ENCODE results near the gene PARVB. TPM values are rescaled to one million over a fixed set of nuclear protein-coding genes. Genes with fewer than 3 reads are reported as not detected.

PARVB gene
- total RNA-seq, 2 experiments from 2014 or later, result 42.7 to 45.9 TPM

DNA sequence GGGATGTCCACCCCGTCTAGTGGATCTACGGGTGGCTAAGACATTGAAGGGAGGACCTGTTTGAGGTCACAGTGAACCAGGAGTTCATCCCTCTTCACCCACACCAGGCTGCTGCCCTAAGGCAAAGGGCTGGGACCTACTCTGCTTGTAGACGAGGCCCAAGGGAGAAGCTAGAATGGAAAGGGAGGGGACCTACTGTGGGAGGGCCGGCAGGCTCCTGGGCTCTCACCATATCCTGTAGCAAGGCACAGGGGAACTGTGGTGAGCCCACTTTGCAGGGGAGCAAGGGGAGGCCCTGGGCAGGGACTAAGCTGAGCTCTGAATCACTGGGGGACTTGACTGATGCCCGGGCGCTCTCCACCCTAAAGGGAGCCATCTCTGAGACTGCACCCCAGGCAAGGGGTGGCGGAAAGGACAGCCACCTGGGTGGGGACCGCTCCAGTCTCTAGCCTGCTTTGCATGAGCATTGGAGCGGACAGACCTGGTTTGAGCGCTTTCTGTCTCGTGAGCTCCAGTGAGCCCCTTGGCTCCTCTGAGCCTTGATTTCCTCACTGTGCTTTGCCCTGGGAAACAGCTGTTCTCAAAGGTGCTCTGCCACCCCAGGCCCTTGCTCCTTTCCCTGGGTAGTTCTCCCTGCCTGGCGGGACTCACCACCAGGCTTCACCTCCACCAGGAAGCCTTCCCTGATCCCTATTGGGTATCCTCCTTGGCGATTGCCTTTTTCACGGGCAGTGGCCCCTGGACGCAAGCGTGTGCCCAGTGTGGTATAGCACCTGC is 180.8 kb downstream of the PARVB start:
- intact Hi-C loops (cut with DNase I, micrococcal nuclease), result no loop called here
- no peak for ATAC-seq
- Mint-ChIP-seq H3K9me3 (ENCODE audit: low read depth) (peaks cover 9% of the 10 kb centered on the region), H3K36me3 (ENCODE audit: low read depth) (peaks cover 22% of the 10 kb centered on the region), H3K4me1 (no peaks in the 10 kb centered on the region), H3K27me3 (no peaks in the 10 kb centered on the region), H3K4me3 (no peak overlapping the region), H3K27ac (no peak overlapping the region)
- POLR2A ChIA-PET, result no interaction called here
- CTCF ChIA-PET, result no interaction called here
- DNase-seq, result no peak

DNA sequence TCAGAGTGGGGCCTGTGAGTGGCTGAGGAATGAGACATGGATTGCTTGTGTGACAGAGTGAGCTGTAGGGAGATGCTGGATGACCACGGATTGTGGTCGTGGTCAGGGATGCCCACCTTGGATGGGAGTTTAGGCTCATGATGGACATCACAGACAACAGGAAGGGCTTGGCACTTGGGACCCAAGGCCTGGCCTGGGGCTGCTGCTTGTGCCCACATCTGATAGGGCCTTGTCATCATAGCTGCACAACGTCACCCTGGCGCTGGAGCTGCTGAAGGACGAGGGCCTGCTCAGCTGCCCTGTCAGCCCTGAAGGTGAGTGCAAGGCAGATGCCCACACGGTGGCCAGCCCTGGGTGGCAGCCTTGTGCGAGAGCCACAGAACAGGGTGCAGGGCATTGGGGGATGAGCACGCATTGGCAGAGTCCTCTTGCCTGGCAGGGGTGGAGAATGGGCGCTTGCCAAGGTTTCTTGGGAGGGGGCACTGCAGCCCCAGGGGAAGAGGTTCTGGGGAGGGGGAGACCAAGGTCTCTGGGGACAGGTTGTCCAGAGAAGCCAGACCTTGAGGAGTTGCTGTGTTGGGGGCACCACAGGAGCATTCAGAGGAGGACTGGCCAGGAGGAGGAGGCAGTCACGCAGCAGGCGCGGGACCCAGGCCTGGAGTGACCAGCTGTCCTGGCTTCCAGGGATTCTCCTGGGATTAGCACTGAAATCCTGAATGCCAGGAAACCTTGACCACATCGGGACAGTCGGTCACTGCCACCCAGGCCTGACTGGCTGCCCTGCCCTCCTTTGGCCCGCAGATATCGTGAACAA is 181.6 kb downstream of the PARVB start:
- no peak overlapping the region for H3K27ac Mint-ChIP-seq

DNA sequence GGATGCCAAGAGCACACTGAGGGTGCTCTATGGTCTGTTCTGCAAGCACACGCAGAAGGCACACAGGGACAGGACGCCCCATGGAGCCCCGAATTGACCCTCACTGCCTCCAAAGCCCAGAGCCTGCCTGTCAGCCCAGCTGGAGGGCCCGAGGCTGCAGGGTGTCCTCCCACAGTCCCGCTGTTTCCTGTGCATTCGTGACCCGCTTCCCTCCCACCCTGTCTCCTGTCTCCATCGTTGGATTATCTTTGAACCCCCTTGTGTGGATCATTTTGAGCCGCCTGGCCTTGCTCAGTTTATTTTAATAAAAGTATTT is 182.2 kb downstream of the PARVB start:
- Mint-ChIP-seq H3K9me3 (ENCODE audit: low read depth) (peaks cover 12% of the 10 kb centered on the region), H3K36me3 (ENCODE audit: low read depth) (peaks cover 24% of the 10 kb centered on the region), H3K4me3 (no peak overlapping the region), H3K27ac (no peak overlapping the region), H3K27me3 (no peaks in the 10 kb centered on the region), H3K4me1 (no peaks in the 10 kb centered on the region)
- intact Hi-C loops (cut with DNase I, micrococcal nuclease), result no loop called here
- ATAC-seq, result no peak
- CTCF ChIA-PET, result no interaction called here
- no peak for DNase-seq
- POLR2A ChIA-PET, result no interaction called here

More for the DNA sequence above, 181.6 kb downstream of the PARVB start:
- H3K4me1 Mint-ChIP-seq, result no peaks in the 10 kb centered on the region
- peaks cover 12% of the 10 kb centered on the region for H3K9me3 Mint-ChIP-seq (ENCODE audit: low read depth)
- intact Hi-C loops (cut with DNase I, micrococcal nuclease), result no loop called here
- ChIA-PET CTCF (no interaction called here), POLR2A (no interaction called here)
- no peak for ATAC-seq
- no peak overlapping the region for H3K4me3 Mint-ChIP-seq
- DNase-seq, result no peak
- H3K36me3 Mint-ChIP-seq (ENCODE audit: low read depth), result peaks cover 24% of the 10 kb centered on the region
- no peaks in the 10 kb centered on the region for H3K27me3 Mint-ChIP-seq

DNA sequence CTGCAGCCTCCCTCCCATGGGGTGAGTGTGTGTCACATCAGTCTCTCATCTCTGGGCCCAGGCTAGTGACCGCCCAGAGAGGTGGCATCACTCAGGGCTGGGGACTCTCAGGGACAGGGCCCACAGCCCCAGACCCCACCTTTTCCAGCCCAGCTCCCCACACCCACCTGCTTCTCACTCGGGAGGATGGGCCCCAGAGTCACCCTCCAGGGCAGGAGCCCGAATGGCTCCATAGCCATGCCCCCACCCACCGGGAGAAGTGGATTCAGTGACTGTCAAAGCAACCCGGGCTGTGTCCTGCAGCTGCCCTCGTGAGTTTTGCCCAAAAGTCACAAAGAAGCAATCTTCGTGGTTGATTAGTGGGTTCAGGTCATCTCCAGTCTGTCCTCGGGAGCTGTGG is 182.6 kb downstream of the PARVB start:
- no peaks in the 10 kb centered on the region for H3K27me3 Mint-ChIP-seq
- H3K4me3 Mint-ChIP-seq, result no peak overlapping the region
- ChIA-PET POLR2A (no interaction called here), CTCF (no interaction called here)
- DNase-seq (no peak), ATAC-seq (no peak)
- no peak overlapping the region for H3K27ac Mint-ChIP-seq
- peaks cover 12% of the 10 kb centered on the region for H3K9me3 Mint-ChIP-seq (ENCODE audit: low read depth)
- H3K4me1 Mint-ChIP-seq, result no peaks in the 10 kb centered on the region
- H3K36me3 Mint-ChIP-seq (ENCODE audit: low read depth), result peaks cover 24% of the 10 kb centered on the region
- intact Hi-C loops (cut with DNase I, micrococcal nuclease), result no loop called here

DNA sequence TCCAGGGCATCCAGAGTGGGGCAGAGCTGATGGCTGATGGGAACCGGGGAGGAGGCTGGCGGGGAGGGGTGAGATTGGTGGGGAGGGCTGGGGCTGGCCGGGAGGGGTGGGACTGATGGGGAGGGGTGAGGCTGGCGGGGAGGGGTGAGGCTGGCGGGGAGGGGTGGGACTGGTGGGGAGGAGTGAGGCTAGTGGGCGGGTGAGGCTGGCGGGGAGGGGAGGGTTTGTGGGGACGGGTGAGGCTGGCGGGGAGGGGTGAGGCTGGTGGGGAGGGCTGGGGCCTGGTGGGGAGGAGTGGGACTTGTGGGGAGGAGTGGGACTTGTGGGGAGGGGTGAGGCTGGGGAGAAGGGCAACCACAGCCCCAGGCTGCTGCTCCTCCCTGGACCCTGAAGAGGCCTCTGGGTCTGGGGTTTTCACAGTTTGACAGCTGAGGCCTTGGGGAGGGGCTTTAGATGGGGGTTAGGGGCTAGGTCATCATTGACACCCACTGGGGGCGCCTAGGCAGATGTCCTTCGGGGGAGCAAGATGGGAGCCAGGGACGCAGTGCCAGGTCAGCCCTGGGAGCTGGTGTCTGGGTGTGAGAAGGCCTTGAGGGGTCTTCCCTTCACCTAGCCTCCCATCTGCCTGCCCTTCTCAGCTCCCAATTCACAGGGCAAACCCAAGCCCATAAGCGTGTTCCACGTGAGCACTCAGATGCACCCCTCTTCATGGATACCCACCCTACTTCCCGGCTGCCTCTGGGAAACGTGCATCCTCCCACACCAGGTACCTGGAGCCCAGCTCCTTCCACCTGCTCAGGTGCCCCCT is 183.3 kb downstream of the PARVB start:
- H3K9me3 Mint-ChIP-seq (ENCODE audit: low read depth), result peaks cover 12% of the 10 kb centered on the region
- no peaks in the 10 kb centered on the region for H3K4me1 Mint-ChIP-seq
- intact Hi-C loops (cut with DNase I, micrococcal nuclease), result no loop called here
- ChIA-PET POLR2A (no interaction called here), CTCF (no interaction called here)
- DNase-seq, result no peak
- no peak for ATAC-seq
- H3K4me3 Mint-ChIP-seq, result no peak overlapping the region
- H3K36me3 Mint-ChIP-seq (ENCODE audit: low read depth), result peaks cover 24% of the 10 kb centered on the region
- no peaks in the 10 kb centered on the region for H3K27me3 Mint-ChIP-seq
- H3K27ac Mint-ChIP-seq, result no peak overlapping the region

DNA sequence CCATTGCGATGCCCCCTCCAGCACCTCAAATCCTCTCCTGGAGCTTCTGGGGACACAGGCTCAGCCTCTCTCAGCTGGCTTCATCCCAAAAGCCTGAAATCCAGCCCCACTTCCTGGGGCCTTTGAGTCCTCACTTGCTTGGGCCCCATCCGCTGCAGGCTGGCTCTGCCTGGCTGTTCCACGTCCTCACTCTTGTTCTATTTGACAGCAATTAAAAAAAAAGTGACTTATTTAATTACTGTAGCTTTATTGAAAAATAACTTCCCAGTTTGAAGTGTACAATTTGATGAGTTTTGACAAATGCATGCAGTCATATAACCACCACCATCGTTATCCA is 183.8 kb downstream of the PARVB start:
- CTCF ChIA-PET, result no interaction called here
- DNase-seq (no peak), ATAC-seq (no peak)
- Mint-ChIP-seq H3K36me3 (ENCODE audit: low read depth) (peaks cover 18% of the 10 kb centered on the region), H3K27me3 (no peaks in the 10 kb centered on the region), H3K27ac (no peak overlapping the region), H3K4me3 (no peak overlapping the region), H3K9me3 (ENCODE audit: low read depth) (peaks cover 12% of the 10 kb centered on the region), H3K4me1 (no peaks in the 10 kb centered on the region)
- intact Hi-C loops (cut with DNase I, micrococcal nuclease), result no loop called here
- POLR2A ChIA-PET, result no interaction called here

DNA sequence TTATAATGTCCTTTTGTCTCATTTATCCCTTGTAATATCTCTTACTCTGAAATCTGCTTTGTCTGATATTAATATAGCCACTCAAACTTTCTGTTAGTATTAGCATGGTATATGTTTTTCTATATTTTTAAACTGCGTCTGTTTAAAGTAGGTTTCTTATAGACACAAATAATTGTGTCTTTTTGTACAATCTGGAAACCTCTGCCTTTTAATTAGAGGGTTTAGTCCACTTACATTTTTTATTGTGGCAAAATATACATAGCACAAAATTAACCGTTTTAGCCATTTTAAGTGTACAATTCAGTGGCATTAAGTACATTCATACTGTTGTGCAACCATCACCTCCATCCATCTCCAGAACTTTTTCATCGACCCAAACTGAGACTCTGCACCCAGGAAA is 185.2 kb downstream of the PARVB start:
- Mint-ChIP-seq H3K9me3 (ENCODE audit: low read depth) (peaks cover 12% of the 10 kb centered on the region), H3K36me3 (ENCODE audit: low read depth) (peaks cover 17% of the 10 kb centered on the region), H3K4me1 (no peaks in the 10 kb centered on the region), H3K27me3 (no peaks in the 10 kb centered on the region), H3K27ac (no peak overlapping the region), H3K4me3 (no peak overlapping the region)
- ChIA-PET POLR2A (interaction anchor here (0.6 kb wide), 1 partner anchor 416 kb away, joined by 3 read pairs; no protein-coding TSS in a partner anchor), CTCF (no interaction called here)
- intact Hi-C loops (cut with DNase I, micrococcal nuclease), result no loop called here
- ATAC-seq (no peak), DNase-seq (no peak)

DNA sequence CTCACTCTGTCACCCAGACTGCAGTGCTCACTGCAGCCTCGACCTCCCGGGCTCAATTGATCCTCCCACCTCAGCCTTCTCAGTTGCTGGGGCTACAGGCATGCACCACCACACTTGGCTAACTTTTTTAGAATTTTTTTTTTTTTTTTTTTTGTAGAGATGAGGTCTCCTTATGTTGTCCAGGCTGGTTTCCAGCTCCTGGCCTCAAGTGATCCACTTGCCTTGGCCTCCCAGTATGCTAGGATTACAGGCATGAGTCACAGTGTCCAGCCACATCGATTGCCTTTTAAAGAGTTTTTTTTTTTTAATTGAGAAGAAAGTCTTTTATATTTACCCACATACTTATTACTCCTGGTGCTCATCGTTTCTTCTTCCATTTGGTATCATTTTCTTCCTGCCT is 186.6 kb downstream of the PARVB start:
- no peaks in the 10 kb centered on the region for H3K27me3 Mint-ChIP-seq
- peaks cover 16% of the 10 kb centered on the region for H3K36me3 Mint-ChIP-seq (ENCODE audit: low read depth)
- peaks cover 12% of the 10 kb centered on the region for H3K9me3 Mint-ChIP-seq (ENCODE audit: low read depth)
- DNase-seq (no peak), ATAC-seq (no peak)
- H3K4me1 Mint-ChIP-seq, result no peaks in the 10 kb centered on the region
- intact Hi-C loops (cut with DNase I, micrococcal nuclease), result no loop called here
- no peak overlapping the region for H3K4me3 Mint-ChIP-seq
- ChIA-PET POLR2A (no interaction called here), CTCF (no interaction called here)
- H3K27ac Mint-ChIP-seq, result no peak overlapping the region

DNA sequence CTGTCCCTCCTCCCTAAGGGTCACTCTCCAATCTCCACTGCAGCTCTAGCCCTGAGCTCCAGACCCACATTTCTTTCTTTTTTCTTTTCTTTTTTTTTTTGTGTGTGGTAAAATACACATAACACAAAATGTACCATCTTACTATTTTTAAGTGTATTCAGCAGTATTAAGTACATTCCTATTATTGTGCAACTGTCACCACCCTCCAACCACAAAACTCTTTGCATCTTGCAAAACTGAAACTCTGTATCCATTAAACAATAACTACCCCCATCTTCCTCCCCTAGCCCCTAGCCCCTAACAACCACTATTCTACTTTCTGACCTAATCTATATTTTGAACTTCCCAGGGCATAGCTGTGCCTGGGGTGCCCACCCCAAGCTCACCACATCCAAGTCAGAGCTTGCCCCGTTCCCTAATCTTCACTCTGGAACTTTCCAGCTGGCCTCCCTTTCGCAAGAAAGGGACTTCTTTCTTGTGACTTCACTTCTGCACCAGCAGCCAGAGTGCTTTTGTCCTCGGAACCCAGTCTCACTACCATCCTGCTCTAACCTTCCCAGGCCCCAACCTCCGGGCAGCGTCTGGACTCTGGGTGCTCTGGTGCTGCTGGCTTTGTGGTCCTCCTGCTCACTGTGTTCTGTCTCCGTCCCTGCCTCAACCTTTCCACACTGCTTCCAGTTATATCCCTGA is 187.3 kb downstream of the PARVB start:
- Mint-ChIP-seq H3K27ac (no peak overlapping the region), H3K9me3 (ENCODE audit: low read depth) (peaks cover 12% of the 10 kb centered on the region), H3K36me3 (ENCODE audit: low read depth) (peaks cover 13% of the 10 kb centered on the region), H3K27me3 (no peaks in the 10 kb centered on the region), H3K4me1 (no peaks in the 10 kb centered on the region), H3K4me3 (no peak overlapping the region)
- ChIA-PET CTCF (no interaction called here), POLR2A (no interaction called here)
- intact Hi-C loops (cut with DNase I, micrococcal nuclease), result no loop called here
- ATAC-seq (no peak), DNase-seq (no peak)

DNA sequence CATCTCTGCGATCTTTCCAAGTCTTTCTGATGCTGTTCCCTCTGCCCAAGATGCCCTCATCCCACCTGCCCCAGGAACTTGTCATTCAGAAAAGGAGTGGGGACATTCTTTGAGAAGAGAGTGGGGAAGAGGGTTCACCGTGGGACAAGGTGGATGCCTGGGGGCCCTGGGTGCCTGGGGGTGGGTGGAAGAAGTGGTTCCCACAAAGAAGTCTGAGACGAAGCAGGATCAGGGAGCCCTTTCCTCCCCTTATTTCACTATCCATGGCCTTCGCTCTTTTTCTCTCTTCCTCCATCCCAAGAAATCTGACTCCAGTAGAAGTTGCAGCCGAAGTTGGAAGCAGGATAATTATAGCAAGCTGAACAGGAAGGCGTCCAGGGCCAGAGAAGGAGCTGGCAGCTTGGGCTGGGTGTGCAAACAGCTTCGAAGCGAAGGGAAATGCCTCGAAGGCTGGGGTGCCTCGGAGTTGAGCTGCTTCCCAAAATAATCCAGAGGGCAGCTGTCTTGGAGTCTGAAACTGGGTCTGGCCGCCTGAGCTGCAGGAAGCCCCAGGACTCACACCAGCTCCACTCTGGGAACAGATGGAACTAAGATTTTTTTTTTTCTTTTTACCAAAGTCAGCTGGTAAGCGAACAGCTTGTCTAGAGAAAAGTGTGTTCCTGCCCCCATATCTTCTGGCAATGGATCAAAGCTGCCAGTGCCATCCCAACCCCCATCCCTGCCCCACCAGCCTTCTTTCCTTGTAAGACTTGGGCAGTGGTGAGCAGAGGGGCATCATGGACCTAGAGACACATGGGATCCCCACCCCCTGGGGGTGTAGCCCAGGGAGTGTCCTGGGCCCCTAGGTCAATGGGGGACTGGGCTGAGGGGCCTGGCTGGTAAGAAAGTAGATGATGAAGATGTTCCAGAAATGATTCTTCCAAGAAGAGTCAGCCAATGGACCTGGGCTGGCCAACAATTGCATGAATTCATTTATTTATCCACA is 188.1 kb downstream of the PARVB start:
- ChIA-PET POLR2A (no interaction called here), CTCF (no interaction called here)
- Mint-ChIP-seq H3K4me1 (no peaks in the 10 kb centered on the region), H3K4me3 (no peak overlapping the region), H3K9me3 (ENCODE audit: low read depth) (peaks cover 12% of the 10 kb centered on the region), H3K36me3 (ENCODE audit: low read depth) (peaks cover 13% of the 10 kb centered on the region), H3K27ac (no peak overlapping the region), H3K27me3 (no peaks in the 10 kb centered on the region)
- intact Hi-C loops (cut with DNase I, micrococcal nuclease), result no loop called here
- DNase-seq (no peak), ATAC-seq (no peak)

DNA sequence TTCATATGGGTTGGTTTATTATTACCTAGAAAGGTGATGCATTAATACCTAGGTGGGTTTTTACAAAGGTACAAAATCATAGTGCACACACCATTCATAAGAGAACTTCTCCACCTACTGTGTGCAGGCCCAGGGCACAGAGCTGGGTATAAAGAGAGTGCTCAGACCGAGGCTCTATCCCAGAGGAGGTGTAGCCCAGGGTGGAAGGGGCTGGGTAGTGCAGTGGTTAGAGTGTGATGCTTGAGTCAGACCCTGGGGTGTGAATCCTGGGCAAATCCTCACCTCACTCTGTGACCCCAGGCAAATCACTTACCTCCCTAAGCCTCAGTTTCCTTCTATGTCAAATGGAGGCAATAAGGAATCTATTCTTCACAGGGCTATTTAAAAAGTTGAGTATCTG is 188.8 kb downstream of the PARVB start:
- ChIA-PET CTCF (no interaction called here), POLR2A (no interaction called here)
- Mint-ChIP-seq H3K27me3 (no peaks in the 10 kb centered on the region), H3K4me3 (no peak overlapping the region), H3K36me3 (ENCODE audit: low read depth) (peaks cover 13% of the 10 kb centered on the region), H3K27ac (no peak overlapping the region), H3K9me3 (ENCODE audit: low read depth) (peaks cover 12% of the 10 kb centered on the region), H3K4me1 (no peaks in the 10 kb centered on the region)
- DNase-seq (no peak), ATAC-seq (no peak)
- intact Hi-C loops (cut with DNase I, micrococcal nuclease), result no loop called here

Measured in activated CD4-positive, alpha-beta T cell treated with anti-CD3 and anti-CD28 coated beads for 36 hours (primary cell).